GM12864 (cell line): ENCODE measurements around the gene KYAT1.
"Not testable (repeated sequence)": the region's sequence is repeated elsewhere in the genome, so short reads cannot be mapped to it uniquely, and the experiment has no call there.

Source experiments
- DNase-seq: peaks from one replicate; pipeline ENCODE4 v3.0.0-alpha.2; 2011; ENCODE audit warnings: low read depth
- H3K4me3 ChIP-seq: 2 replicates; pipeline ENCODE4 v1.5.1; 2011; ENCODE audit warnings: mild to moderate bottlenecking, low read depth, low read length, control low read depth
- CTCF ChIP-seq: IDR thresholded peaks from 2 replicates; pipeline ENCODE4 v1.5.1; 2011; ENCODE audit warnings: low read depth, mild to moderate bottlenecking, moderate library complexity, low read length, control low read depth, inconsistent platforms; ENCODE audit errors: missing control alignments

KYAT1 gene

GRCh38 chr9:128851779-128852600, 29.8 kb downstream of the KYAT1 start:
- not testable (repeated sequence) for DNase-seq
- peak; percentile 27 for TF ChIP-seq CTCF

GRCh38 chr9:128851024-128851423, 30.7 kb downstream of the KYAT1 start:
- DNase-seq, H3K4me3 ChIP-seq: not testable (repeated sequence)

More at GRCh38 chr9:128851779-128852600, 29.8 kb downstream of the KYAT1 start:
- not testable (repeated sequence) for H3K4me3 ChIP-seq

- no peak overlapping the region for H3K4me3 ChIP-seq
- no peak for DNase-seq
- no peak for TF ChIP-seq CTCF
Observed at GRCh38 chr9:128847803-128848202, 33.9 kb downstream of the KYAT1 start.

DNA sequence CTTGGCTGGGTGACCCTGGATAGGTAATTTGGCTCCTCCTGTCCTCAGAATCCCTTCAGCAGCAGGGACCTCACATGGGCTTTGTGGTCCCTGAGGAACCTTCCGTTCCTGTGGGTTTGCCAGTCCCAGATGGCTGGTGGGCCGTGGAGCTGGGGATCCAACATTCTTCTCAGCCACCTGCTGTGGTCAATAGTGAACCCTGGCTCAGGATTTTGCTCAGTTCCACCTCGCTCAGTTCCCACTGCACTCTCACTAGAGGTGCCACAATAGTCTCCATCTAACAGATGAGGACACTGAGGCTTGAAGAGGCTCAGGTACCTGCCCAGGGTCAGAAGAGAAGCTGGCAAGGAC, 35.1 kb downstream of the KYAT1 start:
- TF ChIP-seq CTCF, result no peak
- no peak for DNase-seq
- no peak overlapping the region for H3K4me3 ChIP-seq

GRCh38 chr9:128845186-128845931, 36.4 kb downstream of the KYAT1 start:
- no peak for DNase-seq
- no peak overlapping the region for H3K4me3 ChIP-seq
- TF ChIP-seq CTCF, result no peak

DNA sequence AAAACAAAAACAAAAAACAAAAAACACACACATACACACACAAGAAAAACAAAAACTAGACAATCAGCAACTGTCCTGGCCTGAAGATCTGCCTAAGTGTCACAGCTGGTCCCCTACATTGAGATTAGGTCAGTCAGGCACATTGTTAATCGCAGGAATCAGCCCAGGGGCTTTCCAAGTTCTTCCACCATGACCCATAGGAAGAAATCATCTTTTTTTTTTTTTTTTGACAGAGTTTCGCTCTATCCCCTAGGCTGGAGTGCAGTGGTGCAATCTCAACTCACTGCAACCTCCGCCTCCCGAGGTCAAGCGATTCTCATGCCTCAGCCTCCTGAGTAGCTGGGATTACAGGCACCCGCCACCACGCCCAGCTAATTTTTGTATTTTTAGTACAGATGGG, 38.6 kb downstream of the KYAT1 start:
- H3K4me3 ChIP-seq, DNase-seq: not testable (repeated sequence)

DNA sequence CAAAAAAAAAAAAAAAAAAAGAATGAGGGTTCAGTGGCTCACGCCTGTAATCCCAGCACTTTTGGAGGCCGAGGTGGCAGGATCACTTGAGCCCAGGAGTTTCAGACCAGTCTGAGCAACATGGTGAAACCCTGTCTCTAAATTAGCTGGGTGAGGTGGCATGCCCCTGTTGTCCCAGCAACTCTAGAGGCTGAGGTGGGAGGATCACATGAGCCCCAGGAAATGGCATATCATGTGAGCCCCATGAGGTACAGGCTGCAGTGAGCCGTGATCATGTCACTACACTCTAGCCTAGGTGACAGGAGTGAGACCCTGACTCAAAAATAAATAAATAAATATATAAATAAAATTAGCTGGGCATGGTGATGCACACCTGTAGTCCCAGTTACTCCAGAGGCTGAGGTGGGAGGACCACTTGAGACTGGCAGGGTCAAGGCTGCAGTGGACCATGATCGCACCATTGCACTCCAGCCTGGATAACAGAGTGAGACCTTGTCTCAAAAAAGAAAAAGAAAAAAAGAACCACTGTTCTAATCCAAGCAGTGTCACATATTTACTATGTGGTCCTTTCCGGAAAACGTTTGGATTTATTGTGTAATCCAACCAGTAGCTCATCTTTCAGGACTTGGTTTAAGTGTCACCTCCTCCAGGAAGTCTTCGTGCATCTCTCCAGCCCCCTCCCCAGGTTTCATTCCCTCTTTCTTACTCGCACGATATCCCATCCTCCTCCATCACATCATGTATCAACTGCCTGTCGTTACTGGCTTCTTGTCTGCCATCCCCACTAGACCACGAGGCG, 39.9 kb downstream of the KYAT1 start:
- no peak for DNase-seq
- TF ChIP-seq CTCF, result no peak
- no peak overlapping the region for H3K4me3 ChIP-seq
